HTR-8/SVneo (cell line): Measurements from ENCODE around the gene SRGAP3.
"Not testable (repeated sequence)": the region's sequence is repeated elsewhere in the genome, so short reads cannot be mapped to it uniquely, and the experiment has no call there.

Source experiments
- DNase-seq: peaks from one replicate; pipeline ENCODE4 v3.0.0; 2011; ENCODE audit warnings: low spot score, mixed read lengths; ENCODE audit not compliant: insufficient read length
- FAIRE-seq: peaks from 2 replicates; lab custom pipeline; 2011; peaks lifted over from hg19 to GRCh38; lab: Jason Lieb, UNC

SRGAP3 gene

GRCh38 chr3:9101286-9101685, 148.2 kb downstream of the SRGAP3 start:
- no peak for DNase-seq
- FAIRE-seq, result no peak

GRCh38 chr3:9100513-9100894, 148.9 kb downstream of the SRGAP3 start:
- DNase-seq (no peak), FAIRE-seq (no peak)

GRCh38 chr3:9099702-9100512, 149.5 kb downstream of the SRGAP3 start:
- FAIRE-seq, result no peak
- no peak for DNase-seq

GRCh38 chr3:9098716-9099675, 150.4 kb downstream of the SRGAP3 start:
- FAIRE-seq, result no peak
- DNase-seq, result no peak

- DNase-seq (no peak), FAIRE-seq (no peak)
Measured at GRCh38 chr3:9097495-9097894, 152.0 kb downstream of the SRGAP3 start.

GRCh38 chr3:9091486-9092235, 157.8 kb downstream of the SRGAP3 start:
- no peak for FAIRE-seq
- DNase-seq, result no peak

- no peak for DNase-seq
- no peak for FAIRE-seq
Measured at GRCh38 chr3:9088441-9089353, 160.7 kb downstream of the SRGAP3 start.

- DNase-seq (no peak), FAIRE-seq (no peak)
Measured at GRCh38 chr3:9087831-9088413, 161.5 kb downstream of the SRGAP3 start.

- DNase-seq, FAIRE-seq: not testable (repeated sequence)
Measured at GRCh38 chr3:9085428-9085827, 164.0 kb downstream of the SRGAP3 start.

- DNase-seq (no peak), FAIRE-seq (no peak)
Measured at GRCh38 chr3:9081184-9081818, 168.1 kb downstream of the SRGAP3 start.

GRCh38 chr3:9080163-9080562, 169.3 kb downstream of the SRGAP3 start:
- no peak for DNase-seq
- FAIRE-seq, result no peak

GRCh38 chr3:9079676-9080075, 169.8 kb downstream of the SRGAP3 start:
- DNase-seq (peak; percentile 5), FAIRE-seq (no peak)

GRCh38 chr3:9078561-9079240, 170.7 kb downstream of the SRGAP3 start:
- DNase-seq, result no peak
- FAIRE-seq, result no peak

- no peak for DNase-seq
- no peak for FAIRE-seq
Measured at GRCh38 chr3:9077029-9077428, 172.4 kb downstream of the SRGAP3 start.

- no peak for DNase-seq
- no peak for FAIRE-seq
Measured at GRCh38 chr3:9075762-9076161, 173.7 kb downstream of the SRGAP3 start.

- FAIRE-seq, result no peak
- DNase-seq, result no peak
Measured at GRCh38 chr3:9074079-9074478, 175.4 kb downstream of the SRGAP3 start.

GRCh38 chr3:9072667-9073009, 176.8 kb downstream of the SRGAP3 start:
- FAIRE-seq, result peak; percentile 4
- no peak for DNase-seq
